B cell (primary cell): Measurements from ENCODE around the gene CCDC17. TPM values are rescaled to one million over a fixed set of nuclear protein-coding genes. Genes with fewer than 3 reads are reported as not detected.
A peak's percentile ranks its signal among the peaks of the same experiment; 100 is the strongest.

ENCODE experiments used
- ATAC-seq: fragments of 200-7000 bp; cut with Tn5 transposase; one replicate; pipeline ENCODE4 v1.10.0; 2021; ENCODE audit warnings: low read depth, mild to moderate bottlenecking, moderate number of reproducible peaks, moderate library complexity
- CTCF ChIA-PET: fragments of 350-600 bp; sonication (Branson Sonifier 250); formaldehyde crosslinking; loops from one replicate; lab custom pipeline; 2021; ENCODE audit warnings: antibody characterized with exemption, inconsistent platforms; lab: Charles Lee
- POLR2A ChIA-PET: fragments of 350-600 bp; sonication (Branson Sonifier 250); formaldehyde crosslinking; loops from one replicate; lab custom pipeline; 2021; ENCODE audit warnings: antibody characterized with exemption; lab: Charles Lee
- DNase-seq: peaks from one replicate; pipeline ENCODE4 v3.0.0; 2013
- H2AFZ ChIP-seq: 2 replicates; pipeline ENCODE4 v1.6.1; 2012; ENCODE audit warnings: mild to moderate bottlenecking, low read depth, low read length; ENCODE audit not compliant: insufficient read depth, poor library complexity, severe bottlenecking
- H3K27ac ChIP-seq, 2 donors: 1 replicate in 1 of 2; 2 replicates in 1 of 2; pipeline ENCODE4 v1.5.1; 2012 to 2013; ENCODE audit warnings: low read length in 2 of 2, mild to moderate bottlenecking in 2 of 2, moderate library complexity in 1 of 2
- H3K27me3 ChIP-seq, 4 experiments: fragments of 200-600 bp in 1 of 4; sonication (generic) in 1 of 4; replicated peaks in 1 of 4; 1 replicate in 2 of 4; 2 replicates in 2 of 4; pipeline versions ENCODE4 v1.6.1 to v1.7.0; 2013 to 2016; ENCODE audit warnings: low read length in 3 of 4, mild to moderate bottlenecking in 2 of 4, mixed read lengths in 1 of 4, moderate library complexity in 1 of 4; ENCODE audit not compliant: insufficient read depth in 4 of 4, control insufficient read depth in 3 of 4; ENCODE audit errors: control extremely low read depth in 1 of 4
- H3K36me3 ChIP-seq, 2 experiments: replicated peaks in 1 of 2; 1 replicate in 1 of 2; 2 replicates in 1 of 2; pipeline versions ENCODE4 v1.6.1 to v1.7.1; 2013; ENCODE audit warnings: low read length in 1 of 2; ENCODE audit not compliant: insufficient read depth in 2 of 2, control insufficient read depth in 1 of 2; ENCODE audit errors: control extremely low read depth in 1 of 2, extremely low read depth in 1 of 2
- H3K4me1 ChIP-seq, 2 donors: fragments of 200-600 bp in 1 of 2; sonication (generic) in 1 of 2; 1 replicate in 1 of 2; 2 replicates in 1 of 2; pipeline versions ENCODE4 v1.5.1 to v1.6.1; 2013 to 2017; ENCODE audit warnings: low read length in 2 of 2; ENCODE audit not compliant: control insufficient read depth in 2 of 2, insufficient read depth in 2 of 2
- H3K4me2 ChIP-seq: replicated peaks from 2 replicates; pipeline ENCODE3; 2012; ENCODE audit warnings: mild to moderate bottlenecking, low read depth, low read length; ENCODE audit not compliant: poor library complexity, severe bottlenecking
- H3K4me3 ChIP-seq, 5 experiments: fragments of 200-600 bp in 1 of 5; sonication (generic) in 1 of 5; 1 replicate in 3 of 5; 2 replicates in 2 of 5; pipeline versions ENCODE4 v1.5.1 to v1.7.0; 2011 to 2016; ENCODE audit warnings: low read length in 4 of 5, mild to moderate bottlenecking in 4 of 5, low read depth in 2 of 5, control low read depth in 1 of 5, moderate library complexity in 1 of 5; ENCODE audit not compliant: insufficient read depth in 1 of 5; ENCODE audit errors: control extremely low read depth in 1 of 5, extremely low read depth in 1 of 5
- H3K79me2 ChIP-seq: fragments of 200-600 bp; sonication (generic); one replicate; pipeline ENCODE4 v1.6.0; 2016; ENCODE audit warnings: low read length; ENCODE audit not compliant: control insufficient read depth, insufficient read depth
- H3K9ac ChIP-seq: fragments of 200-600 bp; sonication (generic); 2 replicates; pipeline ENCODE4 v1.6.1; 2017; ENCODE audit warnings: mild to moderate bottlenecking, low read length, moderate library complexity
- H3K9me3 ChIP-seq, 3 donors: one replicate each; pipeline versions ENCODE4 v1.6.1 to v1.7.1; 2013; ENCODE audit warnings: low read length in 2 of 3; ENCODE audit not compliant: control insufficient read depth in 2 of 3, insufficient read depth in 1 of 3; ENCODE audit errors: control extremely low read depth in 1 of 3
- H4K20me1 ChIP-seq: 2 replicates; pipeline ENCODE4 v1.6.0; 2012; ENCODE audit warnings: mild to moderate bottlenecking, low read length; ENCODE audit not compliant: insufficient read depth, control insufficient read depth, poor library complexity, severe bottlenecking
- H3K27ac Mint-ChIP-seq: one replicate; pipeline ENCODE4 v1.8.0; 2021; ENCODE audit warnings: mixed read lengths
- H3K27me3 Mint-ChIP-seq: one replicate; pipeline ENCODE4 v1.8.0; 2021; ENCODE audit warnings: mixed read lengths
- H3K4me1 Mint-ChIP-seq: one replicate; pipeline ENCODE4 v1.8.0; 2021; ENCODE audit warnings: mixed read lengths
- H3K4me3 Mint-ChIP-seq: one replicate; pipeline ENCODE4 v1.8.0; 2021; ENCODE audit warnings: mixed read lengths
- H3K9me3 Mint-ChIP-seq: one replicate; pipeline ENCODE4 v1.8.0; 2022; ENCODE audit warnings: mixed read lengths; ENCODE audit not compliant: insufficient read depth
- CTCF ChIP-seq: fragments of 200-600 bp; IDR thresholded peaks from one replicate; pipeline ENCODE4 v1.8.0; 2022; ENCODE audit warnings: antibody characterized with exemption, mild to moderate bottlenecking
- EZH2 ChIP-seq: IDR thresholded peaks from 2 replicates; pipeline ENCODE4 v1.6.1; 2012; ENCODE audit warnings: borderline replicate concordance, low read depth, mild to moderate bottlenecking, moderate library complexity, low read length; ENCODE audit not compliant: insufficient read depth, poor library complexity, severe bottlenecking
- WGBS: methylation state at CpG from one replicate; pipeline ENCODE4 v1.1.5; 2013; ENCODE audit warnings: missing lambda C conversion rate; ENCODE audit not compliant: insufficient coverage; 5-methylcytosine and 5-hydroxymethylcytosine counted together
- intact Hi-C: fragments of 100-400 bp; cut with micrococcal nuclease; formaldehyde crosslinking; loops from one replicate; pipeline ENCODE4 v1.10.0; 2022
- polyA plus RNA-seq: library from polyadenylated mRNA; depleted of rRNA; stranded (reverse); fragments of >200 nt; gene quantifications from 2 replicates; pipeline ENCODE4 v1.2.3, GENCODE V29; 2012
- total RNA-seq, 2 donors: library from RNA; stranded (reverse); fragments of 120-200 nt in 1 of 2; gene quantifications; 1 replicate in 1 of 2; 2 replicates in 1 of 2; pipeline versions ENCODE4 v1.2.3 to v1.2.4, GENCODE V29; 2013 to 2022

Gene CCDC17
- total and polyA plus RNA-seq, 2 donors (not counting 1 experiment from before 2014, with no cell fraction given), result 2.9 to 8.2 TPM

DNA sequence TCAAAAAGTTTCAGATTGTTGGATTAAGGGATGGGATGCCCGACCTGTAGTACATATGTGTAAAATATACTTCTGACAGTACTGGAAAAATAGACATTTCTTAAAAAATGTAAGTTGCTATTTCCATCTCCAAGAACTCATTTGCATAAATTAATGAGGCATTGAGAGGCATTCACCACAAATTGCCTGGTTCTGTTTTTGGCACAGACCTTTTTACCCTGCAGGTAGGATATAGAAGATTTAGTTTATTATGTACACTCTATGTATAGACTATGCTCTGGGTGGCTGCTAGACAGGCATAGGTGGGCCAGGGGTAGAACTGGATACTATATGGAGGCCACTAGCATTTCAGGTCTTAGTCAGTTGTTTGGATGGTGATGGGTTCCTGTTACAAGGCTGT lies 8.0 kb downstream of the CCDC17 start:
- ChIA-PET CTCF (no interaction called here), POLR2A (no interaction called here)
- no peaks in the 10 kb centered on the region for H3K9me3 Mint-ChIP-seq
- H3K27me3 ChIP-seq, result no peaks in the 10 kb centered on the region
- H3K4me2 ChIP-seq, result peak overlapping the region; percentile 24
- H4K20me1 ChIP-seq, result peaks cover 28% of the 10 kb centered on the region
- no peak overlapping the region for H3K4me3 Mint-ChIP-seq
- peak overlapping the region; percentile 59 for H3K27ac Mint-ChIP-seq
- H3K9me3 ChIP-seq, result no peaks in the 10 kb centered on the region
- H3K27ac ChIP-seq, result no peak overlapping the region
- no peak overlapping the region for H3K4me3 ChIP-seq
- peak; percentile 56 for ATAC-seq
- no peak for TF ChIP-seq EZH2
- no peak for TF ChIP-seq CTCF
- no peak overlapping the region for H3K9ac ChIP-seq
- peaks cover 24% of the 10 kb centered on the region for H3K4me1 Mint-ChIP-seq
- intact Hi-C loops, result loop anchor here (1.0 kb wide), 1 partner anchor 13 kb away; no protein-coding TSS in a partner anchor
- no peak overlapping the region for H2AFZ ChIP-seq
- peaks cover 4 to 75% of the 10 kb centered on the region in 2 experiments for H3K36me3 ChIP-seq
- peaks cover 7% of the 10 kb centered on the region for H3K79me2 ChIP-seq
- peaks cover 12 to 16% of the 10 kb centered on the region in 2 donors for H3K4me1 ChIP-seq
- WGBS, result no CpG with 5 or more reads among the region's 1 CpG
- H3K27me3 Mint-ChIP-seq, result no peaks in the 10 kb centered on the region
- DNase-seq, result peak; percentile 49

GRCh38 chr1:45612941-45613579 lies 10.8 kb downstream of the CCDC17 start:
- POLR2A ChIA-PET, result no interaction called here
- H3K4me1 Mint-ChIP-seq, result peaks cover 47% of the 10 kb centered on the region

More at GRCh38 chr1:45612941-45613579, 10.8 kb downstream of the CCDC17 start:
- no peaks in the 10 kb centered on the region for H3K27me3 Mint-ChIP-seq
- H3K4me3 Mint-ChIP-seq, result no peak overlapping the region
- H3K4me3 ChIP-seq, result no peak overlapping the region
- ATAC-seq, result no peak
- no peaks in the 10 kb centered on the region for H3K9me3 Mint-ChIP-seq
- H2AFZ ChIP-seq, result no peak overlapping the region
- H3K4me2 ChIP-seq, result no peak overlapping the region
- no peak overlapping the region for H3K27ac ChIP-seq
- peaks cover 16% of the 10 kb centered on the region for H3K79me2 ChIP-seq
- peaks cover 26 to 39% of the 10 kb centered on the region in 2 donors for H3K4me1 ChIP-seq
- peaks cover 6 to 64% of the 10 kb centered on the region in 2 experiments for H3K36me3 ChIP-seq
- TF ChIP-seq CTCF (no peak), EZH2 (no peak)
- 83% methylated on average over 6 of the region's 8 CpGs for WGBS
- no peak for DNase-seq
- H3K27me3 ChIP-seq, result no peaks in the 10 kb centered on the region
- H3K9me3 ChIP-seq, result no peaks in the 10 kb centered on the region
- no peak overlapping the region for H3K27ac Mint-ChIP-seq
- no peak overlapping the region for H3K9ac ChIP-seq
- intact Hi-C loops, result no loop called here
- H4K20me1 ChIP-seq, result peaks cover 37% of the 10 kb centered on the region
- CTCF ChIA-PET, result no interaction called here
